GM19023 (cell line): ENCODE measurements around the gene JAKMIP1.
"Not testable (repeated sequence)": the region's sequence is repeated elsewhere in the genome, so short reads cannot be mapped to it uniquely, and the experiment has no call there.

Experiments used
- ATAC-seq: cut with Tn5 transposase; IDR thresholded peaks from one replicate; pipeline ENCODE4 v1.9.1; 2021; ENCODE audit warnings: mild to moderate bottlenecking, moderate library complexity; ENCODE audit not compliant: unreplicated experiment

JAKMIP1 gene

GRCh38 chr4:6229671-6230501 lies 29.5 kb upstream of the JAKMIP1 start:
- no peak for ATAC-seq

- no peak for ATAC-seq
Measured at GRCh38 chr4:6229095-6229494, 28.7 kb upstream of the JAKMIP1 start.

GRCh38 chr4:6228158-6229067 lies 28.1 kb upstream of the JAKMIP1 start:
- no peak for ATAC-seq

GRCh38 chr4:6227412-6228157 lies 27.2 kb upstream of the JAKMIP1 start:
- no peak for ATAC-seq

- ATAC-seq = no peak
Measured at GRCh38 chr4:6226506-6226905, 26.2 kb upstream of the JAKMIP1 start.

GRCh38 chr4:6225469-6225868 lies 25.1 kb upstream of the JAKMIP1 start:
- no peak for ATAC-seq

DNA sequence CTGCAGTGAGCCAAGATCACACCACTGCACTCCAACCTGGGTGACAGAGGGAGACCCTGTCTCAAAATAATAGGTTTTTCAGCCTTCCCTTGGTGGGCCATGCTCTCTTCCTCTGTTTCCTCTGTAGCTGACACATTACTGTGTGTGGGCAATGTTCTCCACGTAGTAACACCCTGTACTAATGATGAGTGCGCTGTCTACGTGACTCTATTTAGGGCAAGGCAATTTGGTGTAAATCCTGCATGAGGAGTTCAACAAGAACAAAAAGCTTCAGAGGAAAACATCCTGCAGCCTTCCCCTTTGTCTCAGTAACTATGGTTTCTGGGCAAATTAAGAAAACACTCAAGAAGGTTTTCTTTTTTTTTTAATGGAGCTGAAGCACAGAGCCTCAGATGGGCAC lies 24.4 kb upstream of the JAKMIP1 start:
- ATAC-seq = no peak

DNA sequence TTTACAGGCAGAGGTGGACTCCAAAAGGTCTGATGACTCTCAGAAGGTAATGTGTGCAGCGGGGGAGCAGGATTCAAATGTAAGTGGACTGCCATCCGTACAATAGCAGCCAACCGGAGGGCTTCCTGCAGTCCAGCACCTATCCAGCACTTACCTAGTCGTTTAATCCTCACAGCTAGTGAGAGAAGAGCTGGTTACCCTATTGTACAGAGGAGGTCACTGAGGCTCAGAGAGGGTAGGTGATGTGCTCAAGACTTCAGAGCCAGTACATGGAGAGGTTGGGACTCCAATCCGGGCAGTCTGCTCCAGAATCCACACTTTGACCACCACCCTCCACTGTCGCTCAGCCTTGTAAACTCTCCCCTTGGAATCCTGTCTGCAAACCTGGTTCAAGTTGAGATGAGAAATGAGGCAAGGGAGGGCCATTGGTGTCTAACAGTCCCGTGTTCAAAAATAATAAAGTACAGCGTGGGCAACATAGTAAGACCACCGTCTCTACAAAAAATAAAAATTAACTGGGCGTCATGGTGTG lies 22.5 kb upstream of the JAKMIP1 start:
- ATAC-seq = no peak

DNA sequence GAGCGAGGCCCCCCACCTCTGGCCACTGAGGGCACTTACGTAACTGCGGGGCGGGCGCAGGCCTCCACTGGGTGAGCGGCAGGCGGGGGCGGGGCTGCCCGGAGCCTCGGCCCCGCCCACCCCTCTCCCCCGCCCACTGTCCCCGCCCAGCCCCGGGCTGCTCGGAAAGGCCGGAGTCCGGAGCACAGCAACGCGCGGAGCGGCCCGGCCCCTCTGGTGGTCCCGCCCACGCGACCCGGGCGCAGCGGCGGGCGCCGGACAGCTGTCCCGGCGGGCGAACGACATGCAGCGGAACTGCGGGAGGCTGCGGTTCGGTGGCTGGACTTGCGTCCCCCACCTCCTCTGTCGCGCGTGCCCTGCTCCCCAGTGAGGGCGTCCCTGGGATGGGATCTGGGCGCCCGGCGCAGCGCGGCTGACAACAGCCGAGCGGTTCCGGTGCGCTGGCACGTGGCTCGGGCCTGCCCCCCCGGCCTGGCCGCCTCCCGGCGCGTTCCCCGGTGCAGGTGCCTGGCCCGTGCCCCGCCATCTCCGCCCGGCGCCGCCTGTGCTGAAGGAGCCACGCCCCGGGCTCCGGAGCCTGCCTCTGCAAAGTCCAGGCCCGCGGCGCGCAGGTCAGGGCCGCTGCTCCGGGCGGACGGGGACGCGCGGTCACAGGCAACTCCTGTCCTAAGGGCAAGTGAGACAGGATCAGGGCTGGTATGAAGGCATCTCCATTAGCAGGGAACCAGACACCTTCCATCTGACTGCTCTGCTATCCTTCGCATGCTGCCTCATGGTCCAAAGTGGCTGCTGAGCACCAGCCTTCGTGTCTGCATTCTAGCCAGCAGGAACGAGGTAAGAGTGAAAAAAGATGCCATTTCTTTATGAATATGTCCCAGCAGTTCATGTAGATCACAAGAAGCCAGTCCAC lies 21.8 kb upstream of the JAKMIP1 start:
- no peak for ATAC-seq

GRCh38 chr4:6221301-6221850 lies 21.0 kb upstream of the JAKMIP1 start:
- ATAC-seq = no peak

DNA sequence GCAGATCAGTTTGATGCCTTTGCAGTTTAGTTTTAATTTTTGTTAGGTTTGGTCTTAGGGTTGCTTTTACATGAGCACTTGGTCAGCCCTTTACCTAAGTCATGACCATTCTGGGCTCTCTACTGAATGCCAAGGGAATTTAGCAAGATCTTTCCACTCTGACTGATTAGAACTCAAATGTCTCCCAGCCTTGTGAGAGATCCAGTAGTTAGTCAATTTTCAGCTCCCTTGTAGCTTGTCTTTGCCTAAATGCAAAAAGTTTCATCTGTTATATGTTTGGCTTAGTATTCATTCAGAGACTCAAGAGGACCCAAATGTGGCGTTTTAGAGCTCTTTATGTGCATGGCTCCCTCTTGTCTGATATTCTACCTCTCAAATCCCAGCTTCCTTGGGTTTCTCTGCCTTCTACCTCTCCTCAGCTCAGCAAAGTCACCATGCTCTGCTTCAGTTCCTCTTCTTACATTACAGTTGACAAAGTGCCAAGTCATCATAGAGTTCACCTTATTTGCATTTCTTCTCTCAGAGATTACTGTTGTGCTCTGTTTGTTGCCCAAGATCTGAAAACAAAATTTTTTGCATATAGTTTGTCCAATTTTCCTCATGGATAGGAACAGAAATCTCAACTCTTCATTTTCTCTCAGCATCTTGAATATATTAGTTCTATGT lies 17.5 kb upstream of the JAKMIP1 start:
- peak; percentile 97 for ATAC-seq

DNA sequence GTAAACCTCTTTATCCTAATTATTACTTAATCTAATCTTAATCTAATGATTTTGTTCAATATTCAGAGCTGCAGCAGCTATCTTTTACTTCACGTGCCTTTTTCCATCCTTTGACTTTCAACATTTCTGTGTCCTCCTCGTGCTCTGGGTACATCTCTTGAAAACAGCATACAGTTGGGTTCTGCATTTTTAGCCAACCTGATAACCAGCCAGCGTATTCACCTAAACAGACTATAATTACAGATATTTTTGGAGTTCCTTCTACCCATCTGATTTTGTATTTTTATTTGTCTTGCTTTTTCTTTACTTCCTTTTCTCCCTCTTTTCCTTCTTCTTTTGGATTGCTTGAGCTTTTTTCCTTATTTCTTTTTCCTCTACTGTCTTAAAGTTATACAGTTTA lies 16.2 kb upstream of the JAKMIP1 start:
- ATAC-seq = no peak

DNA sequence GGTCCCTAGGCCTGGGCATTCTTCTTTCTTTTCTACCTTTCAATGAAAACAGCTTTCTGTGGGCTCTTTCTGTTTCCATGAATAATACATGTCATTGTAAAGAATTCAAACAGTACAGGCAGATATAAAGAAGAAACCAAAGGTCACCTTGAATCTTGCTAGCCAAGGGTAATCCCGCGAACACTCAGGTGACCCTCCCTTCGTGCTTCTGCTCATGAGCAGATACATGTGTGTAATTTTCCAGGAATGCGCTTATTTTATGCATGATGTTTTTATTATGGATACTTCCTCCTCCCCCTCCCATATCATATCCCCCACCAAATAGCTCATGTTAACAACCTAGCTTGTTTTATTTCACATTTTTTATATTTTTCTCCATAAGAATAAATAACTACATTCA lies 9.6 kb upstream of the JAKMIP1 start:
- ATAC-seq = no peak

DNA sequence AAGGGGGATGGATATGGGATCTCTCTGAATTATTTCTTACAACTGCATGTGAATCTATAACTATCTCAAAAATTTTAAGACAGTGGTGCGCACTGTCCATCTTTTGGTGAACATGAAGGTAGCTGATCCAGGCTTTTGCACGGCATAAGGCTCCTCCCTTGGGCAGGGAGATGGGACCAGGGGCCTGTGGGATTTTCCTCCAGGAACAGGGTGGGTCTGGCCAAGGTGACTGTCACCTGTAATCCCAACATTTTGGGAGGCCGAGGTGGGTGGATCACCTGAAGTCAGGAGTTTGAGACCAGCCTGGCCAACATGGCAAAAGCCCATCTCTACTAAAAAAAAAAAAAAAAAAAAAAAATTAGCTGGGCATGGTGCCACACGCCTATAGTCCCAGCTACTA lies 8.9 kb upstream of the JAKMIP1 start:
- not testable (repeated sequence) for ATAC-seq

DNA sequence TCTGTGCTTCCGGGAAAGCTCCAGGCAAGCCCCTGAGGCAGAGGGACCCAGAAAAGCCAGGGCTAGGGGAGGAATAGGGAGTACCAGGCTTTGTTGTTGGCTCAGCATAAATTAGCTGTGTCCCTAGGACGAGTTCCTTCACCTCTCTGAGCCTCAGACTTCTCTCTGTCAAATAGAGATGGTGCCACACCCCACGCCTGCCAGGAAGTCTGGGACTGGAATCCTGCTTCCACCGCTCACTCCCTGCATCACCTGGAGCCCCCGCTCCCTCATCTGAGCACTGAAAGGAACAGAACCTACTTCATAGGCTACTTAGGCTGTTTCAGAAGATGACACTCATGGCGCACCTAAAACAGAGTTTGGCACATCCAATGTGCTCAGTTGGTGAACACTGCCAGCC lies 8.1 kb upstream of the JAKMIP1 start:
- no peak for ATAC-seq

DNA sequence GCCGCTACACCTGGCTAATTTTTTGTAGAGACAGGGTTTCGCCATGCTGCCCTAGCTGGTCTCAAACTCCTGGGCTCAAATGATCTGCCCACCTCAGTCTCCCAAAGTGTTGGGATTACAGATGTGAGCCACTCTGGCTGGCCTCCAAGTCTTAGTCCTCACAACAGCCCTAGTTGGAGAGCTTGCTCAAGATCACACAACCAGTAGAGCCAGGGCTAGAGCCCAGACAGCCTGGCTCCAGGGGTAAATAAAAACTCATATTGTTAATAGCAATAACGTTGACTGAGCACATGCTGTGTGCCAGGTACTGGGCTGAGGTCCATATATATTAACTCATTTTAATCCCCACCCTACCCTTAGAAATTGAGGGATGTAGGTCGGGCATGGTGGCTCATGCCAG lies 7.3 kb upstream of the JAKMIP1 start:
- no peak for ATAC-seq

- no peak for ATAC-seq
Measured at GRCh38 chr4:6206771-6207290, 6.5 kb upstream of the JAKMIP1 start.

DNA sequence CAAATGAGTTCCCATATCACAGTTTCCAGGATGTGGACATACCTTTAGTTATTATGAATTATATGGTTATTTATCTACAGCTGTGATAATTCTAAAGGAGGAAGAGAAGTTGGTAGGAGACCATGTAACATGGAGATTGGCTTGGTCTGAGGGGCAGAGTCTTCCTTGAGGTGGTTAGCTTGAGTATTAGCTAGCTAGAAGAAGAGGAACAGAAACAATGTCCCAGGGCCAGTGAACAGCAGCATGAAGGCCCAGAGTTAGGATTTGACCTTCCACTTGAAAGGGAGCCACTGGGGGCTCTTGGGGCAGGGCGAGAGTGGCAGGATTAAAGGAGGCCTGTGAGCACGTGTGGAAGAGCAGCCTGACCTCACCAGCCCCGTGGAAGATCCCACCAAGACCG lies 5.6 kb upstream of the JAKMIP1 start:
- ATAC-seq = no peak

- no peak for ATAC-seq
Measured at GRCh38 chr4:6205567-6205931, 5.2 kb upstream of the JAKMIP1 start.
